HuH-7 (cell line): Measurements from ENCODE around the gene MYDGF.
A peak's percentile ranks its signal among the peaks of the same experiment; 100 is the strongest.
"Not testable (repeated sequence)": the region's sequence is repeated elsewhere in the genome, so short reads cannot be mapped to it uniquely, and the experiment has no call there.

Experiments
- DNase-seq: peaks from one replicate; pipeline ENCODE4 v3.0.0; 2011; ENCODE audit warnings: low spot score

Gene MYDGF

GRCh38 chr19:4669723-4670480 is at the start of gene MYDGF:
TSS of gene MYDGF (minus strand) at chr19:4670342. CDS start at chr19:4670334, 8 bp downstream.
- peak; percentile 96 for DNase-seq

GRCh38 chr19:4719499-4719866 is 49.3 kb upstream of the MYDGF start:
- no peak for DNase-seq

GRCh38 chr19:4717966-4718701 is 48.0 kb upstream of the MYDGF start:
- no peak for DNase-seq

- no peak for DNase-seq
Measured at GRCh38 chr19:4717191-4717965, 47.2 kb upstream of the MYDGF start.

GRCh38 chr19:4715529-4716221 is 45.5 kb upstream of the MYDGF start:
- DNase-seq = no peak

GRCh38 chr19:4715178-4715528 is 45.0 kb upstream of the MYDGF start:
- DNase-seq = not testable (repeated sequence)

- DNase-seq = no peak
Measured at GRCh38 chr19:4714016-4714415, 43.9 kb upstream of the MYDGF start.

GRCh38 chr19:4713384-4713951 is 43.3 kb upstream of the MYDGF start:
- DNase-seq = no peak

- no peak for DNase-seq
Measured at GRCh38 chr19:4712771-4713170, 42.6 kb upstream of the MYDGF start.

GRCh38 chr19:4711211-4711610 is 41.1 kb upstream of the MYDGF start:
- DNase-seq = no peak

- no peak for DNase-seq
Measured at GRCh38 chr19:4710281-4710600, 40.1 kb upstream of the MYDGF start.

GRCh38 chr19:4709440-4710280 is 39.5 kb upstream of the MYDGF start:
- DNase-seq = no peak

GRCh38 chr19:4707956-4708650 is 38.0 kb upstream of the MYDGF start:
- no peak for DNase-seq

GRCh38 chr19:4707322-4707721 is 37.2 kb upstream of the MYDGF start:
- DNase-seq = no peak

- peak; percentile 84 for DNase-seq
Measured at GRCh38 chr19:4705413-4706131, 35.4 kb upstream of the MYDGF start.

GRCh38 chr19:4704317-4704673 is 34.2 kb upstream of the MYDGF start:
- no peak for DNase-seq

GRCh38 chr19:4703671-4704316 is 33.7 kb upstream of the MYDGF start:
- DNase-seq = no peak

GRCh38 chr19:4702764-4703163 is 32.6 kb upstream of the MYDGF start:
- no peak for DNase-seq

- DNase-seq = no peak
Measured at GRCh38 chr19:4701557-4701956, 31.4 kb upstream of the MYDGF start.

- DNase-seq = no peak
Measured at GRCh38 chr19:4700693-4700970, 30.5 kb upstream of the MYDGF start.
